Renal cortex interstitium (tissue), 15 donors: Measurements from ENCODE around the gene IL6. TPM values are rescaled to one million over a fixed set of nuclear protein-coding genes. Genes with fewer than 3 reads are reported as not detected.
A peak's percentile ranks its signal among the peaks of the same experiment; 100 is the strongest.
"Not testable (repeated sequence)": the region's sequence is repeated elsewhere in the genome, so short reads cannot be mapped to it uniquely, and the experiment has no call there.

Experiments
- DNase-seq, 11 donors: peaks; one replicate each; pipeline ENCODE4 v3.0.0-alpha.2; 2013; ENCODE audit warnings: low read depth in 9 of 11, low spot score in 4 of 11; ENCODE audit errors: extremely low read depth in 1 of 11
- long read RNA-seq, 16 experiments: transcript quantifications; one replicate each; lab custom pipeline, GENCODE V29; 2026
- polyA plus RNA-seq, 3 donors: library from polyadenylated mRNA; unstranded; fragments of 120-200 nt; gene quantifications; one replicate each; pipeline ENCODE4 v1.2.1, GENCODE V29; 2013; ENCODE audit not compliant: insufficient read length in 3 of 3

Gene IL6
- under 1 TPM in 1 of 3 donors, not detected in 2; 0.17 TPM for polyA plus RNA-seq
- long read RNA-seq, donor 1, partial matches to known transcripts: 0 of 1 reads
- long read RNA-seq, donor 1, other reads (novel, unspliced or antisense): 0 of 1 reads
- long read RNA-seq, donor 2: 0 reads
- long read RNA-seq, donor 3: 0 reads
- long read RNA-seq, donor 4: 0 reads
- long read RNA-seq, donor 5: 0 reads
- long read RNA-seq, donor 6: 0 reads
- long read RNA-seq, donor 7: 0 reads
- long read RNA-seq, donor 8: 0 reads
- long read RNA-seq, donor 9: 0 reads
- long read RNA-seq, donor 10: 0 reads
- long read RNA-seq, donor 11: 0 reads
- long read RNA-seq, donor 12: 0 reads
- long read RNA-seq, donor 13: 0 reads
- long read RNA-seq, donor 14: 0 reads
- long read RNA-seq, donor 15: 0 reads
- long read RNA-seq, donor 16: 0 reads

DNA sequence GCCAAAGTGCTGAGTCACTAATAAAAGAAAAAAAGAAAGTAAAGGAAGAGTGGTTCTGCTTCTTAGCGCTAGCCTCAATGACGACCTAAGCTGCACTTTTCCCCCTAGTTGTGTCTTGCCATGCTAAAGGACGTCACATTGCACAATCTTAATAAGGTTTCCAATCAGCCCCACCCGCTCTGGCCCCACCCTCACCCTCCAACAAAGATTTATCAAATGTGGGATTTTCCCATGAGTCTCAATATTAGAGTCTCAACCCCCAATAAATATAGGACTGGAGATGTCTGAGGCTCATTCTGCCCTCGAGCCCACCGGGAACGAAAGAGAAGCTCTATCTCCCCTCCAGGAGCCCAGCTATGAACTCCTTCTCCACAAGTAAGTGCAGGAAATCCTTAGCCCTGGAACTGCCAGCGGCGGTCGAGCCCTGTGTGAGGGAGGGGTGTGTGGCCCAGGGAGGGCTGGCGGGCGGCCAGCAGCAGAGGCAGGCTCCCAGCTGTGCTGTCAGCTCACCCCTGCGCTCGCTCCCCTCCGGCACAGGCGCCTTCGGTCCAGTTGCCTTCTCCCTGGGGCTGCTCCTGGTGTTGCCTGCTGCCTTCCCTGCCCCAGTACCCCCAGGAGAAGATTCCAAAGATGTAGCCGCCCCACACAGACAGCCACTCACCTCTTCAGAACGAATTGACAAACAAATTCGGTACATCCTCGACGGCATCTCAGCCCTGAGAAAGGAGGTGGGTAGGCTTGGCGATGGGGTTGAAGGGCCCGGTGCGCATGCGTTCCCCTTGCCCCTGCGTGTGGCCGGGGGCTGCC is at the start of gene IL6:
TSS of gene IL6 (plus strand) at position 294 of the 807 bp plus-strand sequence. CDS start at position 357, 63 bp downstream.
- peak in 9 of 11 donors; percentile 38 to 70 (median 60) for DNase-seq

DNA sequence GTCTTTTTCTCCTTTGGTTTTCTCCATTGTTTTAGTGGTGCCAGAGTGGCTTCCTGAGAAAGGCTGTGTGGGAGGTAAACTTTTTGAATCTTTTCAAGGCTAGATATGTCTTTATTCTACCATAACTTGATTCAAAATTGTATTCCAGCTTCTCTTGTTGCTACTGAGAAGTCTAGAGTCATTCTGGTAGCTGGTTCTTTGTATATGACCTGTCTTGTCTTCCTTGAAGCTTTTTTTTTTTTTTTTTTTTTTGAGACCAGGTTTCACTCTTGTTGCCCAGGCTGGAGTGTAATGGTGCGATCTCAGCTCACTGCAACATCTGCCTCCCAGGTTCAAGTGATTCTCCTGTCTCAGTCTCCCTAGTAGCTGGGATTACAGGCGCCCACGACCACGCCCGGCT is 49.7 kb upstream of the IL6 start:
- DNase-seq: not testable (repeated sequence)

DNA sequence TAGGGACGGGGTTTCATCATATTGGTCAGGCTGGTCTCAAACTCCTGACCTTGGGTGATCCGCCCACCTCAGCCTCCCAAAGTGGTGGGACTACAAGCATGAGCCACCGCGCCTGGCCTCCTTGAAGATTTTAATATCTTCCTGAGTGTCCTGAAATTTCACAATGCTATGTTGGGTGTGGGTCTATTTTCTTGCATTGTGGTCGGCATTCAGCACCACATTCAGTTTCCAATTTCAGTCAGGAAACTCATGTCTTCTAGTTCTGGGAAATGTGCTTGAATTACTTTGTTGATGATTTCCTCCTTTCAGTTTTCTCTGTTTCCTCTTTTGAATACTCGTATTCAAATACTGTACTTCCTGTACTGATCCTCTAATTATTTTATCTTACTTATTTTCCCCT is 49.3 kb upstream of the IL6 start:
- no peak for DNase-seq

DNA sequence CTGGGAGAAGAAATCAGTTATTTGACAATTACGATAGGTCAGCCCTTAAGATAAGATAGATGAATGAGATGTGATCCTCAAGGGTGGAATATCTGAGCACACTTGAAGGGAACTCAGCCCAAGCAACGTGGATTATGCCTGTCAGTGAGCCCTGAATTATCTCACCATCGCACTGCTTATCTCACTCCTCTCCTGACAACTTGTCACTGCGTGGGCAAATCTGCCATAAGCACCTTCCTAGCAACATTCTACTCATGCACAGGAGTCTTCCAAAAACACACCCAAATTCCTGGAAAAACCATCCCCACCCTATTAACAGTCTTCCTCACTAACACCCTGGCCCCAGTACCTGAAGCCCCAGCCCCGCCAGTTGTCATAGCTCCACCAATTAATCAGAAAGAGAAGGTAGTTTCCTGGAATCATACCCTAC is 46.5 kb upstream of the IL6 start:
- DNase-seq: no peak

DNA sequence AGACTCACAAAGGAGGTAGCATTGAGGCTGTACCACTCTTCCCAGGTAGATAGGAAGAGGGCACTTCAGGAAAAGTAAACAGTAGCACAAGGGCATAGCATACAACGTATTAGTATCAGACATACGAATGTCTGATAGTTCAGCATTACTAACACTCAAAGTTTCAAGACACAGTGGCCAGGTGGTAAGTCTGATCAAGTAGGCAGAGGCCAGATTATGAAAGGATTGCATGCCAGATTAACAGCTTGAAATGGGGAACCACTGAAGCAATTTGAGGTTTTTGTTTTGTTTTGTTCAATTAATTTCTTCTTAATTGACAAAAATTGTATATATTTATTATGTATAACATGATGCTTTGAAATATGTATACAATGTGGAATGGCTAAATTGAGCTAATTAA is 45.7 kb upstream of the IL6 start:
- DNase-seq: no peak

DNA sequence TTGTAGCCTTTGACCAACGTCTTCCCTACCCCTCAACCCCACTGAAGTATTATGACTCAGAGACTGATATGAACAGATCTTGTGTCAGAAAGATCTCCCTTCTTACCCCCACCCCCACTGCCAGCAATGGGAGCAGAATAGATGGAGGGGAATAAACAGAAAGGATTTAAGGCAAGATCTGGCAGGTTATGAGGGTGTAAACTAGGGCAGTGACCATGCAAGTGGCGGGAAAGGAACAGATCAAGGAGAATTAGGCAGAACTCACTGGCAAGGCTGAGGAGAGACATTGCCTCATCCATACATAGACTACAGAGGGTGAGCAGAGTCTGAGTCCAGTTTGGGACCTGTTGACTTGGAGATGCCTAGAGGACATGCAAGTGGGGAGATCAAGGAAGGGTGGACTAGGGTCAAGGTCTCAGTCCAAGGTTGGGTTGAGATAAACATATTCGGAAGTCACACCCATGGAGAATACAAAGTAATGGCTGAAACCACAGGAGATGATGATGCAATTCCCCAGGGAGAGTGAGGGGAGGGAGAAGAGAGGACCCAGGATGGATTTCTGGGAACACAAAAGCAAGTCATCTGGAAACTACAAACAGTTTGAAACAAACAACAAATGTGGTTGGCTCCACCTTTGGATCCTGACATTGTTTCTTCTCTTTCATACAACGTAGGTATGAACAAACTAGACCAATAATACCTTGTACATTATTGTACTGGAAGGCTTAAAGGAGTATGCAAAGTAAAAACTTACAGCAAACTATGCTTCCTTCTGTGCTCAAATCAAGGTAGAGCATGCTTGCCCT is 44.9 kb upstream of the IL6 start:
- no peak for DNase-seq

DNA sequence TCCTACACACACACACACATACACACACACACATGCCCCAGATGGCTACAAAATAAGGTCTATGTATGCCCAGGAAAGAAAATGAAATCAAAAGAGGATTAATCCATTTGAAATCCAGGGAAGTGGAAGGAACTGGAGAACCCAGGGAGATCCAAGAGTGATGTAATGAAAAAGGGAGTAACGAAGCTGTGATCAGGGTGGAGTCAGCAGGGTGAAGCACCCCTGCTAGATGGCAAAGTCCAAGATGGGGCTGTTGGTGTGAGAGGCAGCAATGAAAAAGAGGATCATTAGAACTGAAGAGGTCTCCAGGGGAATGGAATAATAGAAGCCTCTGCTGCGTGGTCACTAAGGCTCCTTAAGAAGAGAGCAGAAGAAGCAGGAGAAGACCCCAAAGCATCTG is 43.6 kb upstream of the IL6 start:
- no peak for DNase-seq

DNA sequence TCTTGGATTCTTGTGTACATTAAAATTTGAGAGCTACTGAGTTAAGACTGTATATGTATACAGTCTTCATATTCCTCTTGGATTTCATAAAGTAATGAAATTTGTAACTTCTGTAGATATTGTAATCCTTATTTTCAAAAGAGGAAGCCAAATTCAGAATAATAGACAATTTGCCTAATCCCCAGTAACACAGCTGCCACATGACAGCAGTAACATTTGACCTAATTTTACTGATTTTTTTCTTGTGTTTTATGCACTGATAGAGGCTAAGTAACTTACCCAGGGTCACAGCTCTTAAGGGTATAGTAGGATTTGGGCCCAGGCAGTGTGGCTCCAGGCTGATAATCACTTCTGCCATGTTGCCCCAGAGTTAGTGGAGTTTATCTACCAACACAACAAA is 40.4 kb upstream of the IL6 start:
- no peak for DNase-seq

DNA sequence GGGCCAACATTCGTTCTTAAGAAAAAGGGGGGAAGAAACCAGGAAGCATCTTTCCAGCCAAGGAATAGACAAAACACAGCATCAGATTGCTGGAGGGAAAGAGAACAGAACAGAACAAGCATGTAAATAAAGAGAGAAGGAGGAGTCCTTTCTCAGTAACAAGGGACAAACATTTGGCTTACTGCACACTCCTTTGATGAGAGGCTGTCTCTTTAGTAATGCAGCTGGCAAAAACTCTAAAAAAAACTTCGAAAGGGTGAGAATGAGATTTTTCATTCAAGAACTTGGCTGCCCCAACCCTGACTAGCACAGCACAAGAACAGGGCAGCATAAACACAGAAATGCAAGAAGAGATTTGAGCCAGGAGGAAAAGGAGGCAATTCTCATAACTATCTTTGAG is 38.9 kb upstream of the IL6 start:
- no peak for DNase-seq

DNA sequence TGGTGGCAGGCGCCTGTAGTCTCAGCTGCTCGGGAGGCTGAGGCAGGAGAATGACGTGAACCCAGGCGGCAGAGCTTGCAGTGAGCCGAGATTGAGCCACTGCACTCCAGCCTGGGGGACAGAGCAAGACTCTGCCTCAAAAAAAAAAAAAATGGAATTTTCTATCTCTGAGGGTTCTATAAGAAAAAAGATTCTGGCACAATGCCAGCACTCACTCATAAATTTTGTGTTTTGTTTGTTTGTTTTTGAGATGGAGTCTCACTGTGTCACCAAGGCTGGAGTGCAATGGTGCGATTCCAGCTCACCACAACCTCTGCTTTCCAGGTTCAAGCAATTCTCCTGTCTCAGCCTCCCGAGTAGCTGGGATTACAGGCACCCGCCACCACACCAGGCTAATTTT is 38.1 kb upstream of the IL6 start:
- DNase-seq: not testable (repeated sequence)

DNA sequence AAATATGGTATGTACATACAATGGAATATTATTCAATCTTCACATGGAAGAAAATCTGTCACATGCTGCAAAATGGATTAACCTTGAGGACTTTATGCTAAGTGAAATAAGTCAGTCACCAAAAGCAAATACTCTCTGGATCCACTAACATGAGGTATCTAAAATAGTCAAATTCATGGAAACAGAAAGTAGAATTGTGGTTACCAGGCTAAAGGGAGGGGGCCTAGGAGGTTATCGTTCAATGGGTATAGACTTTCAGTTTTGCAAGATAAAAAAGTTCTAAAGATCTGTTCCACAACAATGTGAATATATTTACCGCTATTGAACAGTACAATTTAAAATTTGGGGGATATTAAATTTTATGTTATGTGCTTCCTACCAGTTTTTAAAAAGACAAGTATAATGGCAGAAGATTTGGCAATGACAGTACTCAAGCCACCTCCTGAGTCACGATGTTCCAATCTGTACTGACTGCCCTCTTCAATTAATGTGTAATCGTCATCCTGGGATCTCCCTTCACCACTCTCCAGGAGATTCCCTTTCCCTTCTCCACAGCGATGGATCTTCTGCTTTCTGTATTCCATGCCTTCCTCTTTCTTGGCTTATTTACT is 32.3 kb upstream of the IL6 start:
- DNase-seq: no peak

DNA sequence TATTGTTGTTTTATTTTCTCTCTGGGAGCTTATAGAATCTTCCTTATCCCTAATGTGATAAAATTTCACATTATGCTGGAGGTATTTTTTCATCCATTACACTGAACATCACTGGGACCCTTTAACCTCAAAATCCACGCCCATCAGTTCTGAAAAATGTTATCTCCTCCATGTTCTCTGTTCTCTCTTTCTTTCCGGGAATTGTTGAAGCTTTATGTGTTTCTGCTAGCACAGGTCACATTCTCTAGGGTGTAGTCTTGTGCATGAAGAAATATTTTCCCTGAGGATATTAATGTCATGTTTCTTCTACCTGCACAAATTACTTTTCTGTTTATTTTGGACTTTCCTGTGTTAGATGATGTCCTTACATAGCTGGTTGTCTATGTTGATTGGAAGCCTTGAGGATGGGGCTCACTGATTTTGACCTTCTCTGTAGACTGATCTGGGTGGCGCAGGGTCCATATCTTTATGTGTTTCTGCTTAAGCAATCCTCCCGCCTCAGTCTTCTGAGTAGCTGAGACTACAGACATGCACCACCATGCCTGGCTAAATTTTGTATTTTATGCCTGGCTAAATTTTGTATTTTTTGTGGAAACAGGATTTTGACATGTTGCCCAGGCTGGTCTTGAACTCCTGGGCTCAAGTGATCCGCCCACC is 31.4 kb upstream of the IL6 start:
- DNase-seq: no peak

DNA sequence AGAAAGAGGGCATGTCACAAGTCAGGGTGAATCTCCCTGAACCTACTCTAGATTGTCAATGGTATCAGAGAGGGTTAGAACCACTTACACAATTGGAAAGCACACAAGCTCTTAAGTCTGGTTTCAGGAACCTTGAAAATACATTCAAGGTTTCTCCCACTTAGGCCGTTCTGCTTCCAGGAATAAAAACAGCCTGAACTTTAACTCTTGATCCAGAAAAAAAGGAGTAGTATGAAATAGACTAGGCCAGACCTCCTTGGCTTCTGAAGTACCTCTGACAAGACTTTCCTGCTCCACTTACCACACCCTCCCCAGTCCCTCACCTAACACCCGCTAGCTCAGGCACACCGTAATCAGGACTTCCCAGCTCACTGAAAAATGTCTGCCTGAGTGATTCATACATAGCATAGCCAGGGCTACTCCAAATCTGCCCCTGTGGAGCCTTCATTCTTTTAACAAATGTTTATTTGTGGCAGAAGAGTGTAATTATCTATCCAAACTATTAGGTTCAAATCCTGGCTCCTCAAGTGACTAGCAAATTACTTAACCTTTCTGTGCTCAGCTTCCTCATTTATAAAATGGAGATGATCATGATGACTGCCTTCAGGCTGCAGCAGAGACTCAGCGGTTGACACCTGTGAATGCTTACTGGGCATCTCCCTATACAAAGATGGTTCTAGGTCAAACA is 30.3 kb upstream of the IL6 start:
- DNase-seq: no peak

DNA sequence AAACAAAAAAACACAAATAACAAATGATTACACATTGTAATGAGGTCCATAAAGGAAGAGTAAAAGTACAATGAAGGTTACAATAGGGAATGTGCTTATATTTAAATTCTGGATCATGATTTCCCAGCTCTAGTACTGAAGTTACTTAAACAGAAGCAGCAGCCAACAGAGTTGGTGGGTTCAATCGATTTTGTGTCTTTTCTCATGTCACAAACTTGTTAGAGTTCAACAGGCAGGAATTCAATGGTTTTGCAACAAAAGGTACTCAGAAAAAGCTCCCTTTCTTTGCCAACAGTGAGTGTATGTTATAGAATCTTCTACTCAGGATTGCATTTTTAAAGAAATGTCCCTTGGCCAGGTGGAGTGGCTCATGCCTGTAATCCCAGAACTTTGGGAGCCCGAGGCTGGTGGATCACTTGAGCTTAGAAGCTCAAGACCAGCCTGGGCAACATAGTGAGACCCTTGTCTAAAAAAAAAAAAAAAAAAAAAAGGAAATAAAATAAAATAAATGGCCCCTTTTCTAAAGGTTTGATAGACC is 29.6 kb upstream of the IL6 start:
- no peak for DNase-seq

DNA sequence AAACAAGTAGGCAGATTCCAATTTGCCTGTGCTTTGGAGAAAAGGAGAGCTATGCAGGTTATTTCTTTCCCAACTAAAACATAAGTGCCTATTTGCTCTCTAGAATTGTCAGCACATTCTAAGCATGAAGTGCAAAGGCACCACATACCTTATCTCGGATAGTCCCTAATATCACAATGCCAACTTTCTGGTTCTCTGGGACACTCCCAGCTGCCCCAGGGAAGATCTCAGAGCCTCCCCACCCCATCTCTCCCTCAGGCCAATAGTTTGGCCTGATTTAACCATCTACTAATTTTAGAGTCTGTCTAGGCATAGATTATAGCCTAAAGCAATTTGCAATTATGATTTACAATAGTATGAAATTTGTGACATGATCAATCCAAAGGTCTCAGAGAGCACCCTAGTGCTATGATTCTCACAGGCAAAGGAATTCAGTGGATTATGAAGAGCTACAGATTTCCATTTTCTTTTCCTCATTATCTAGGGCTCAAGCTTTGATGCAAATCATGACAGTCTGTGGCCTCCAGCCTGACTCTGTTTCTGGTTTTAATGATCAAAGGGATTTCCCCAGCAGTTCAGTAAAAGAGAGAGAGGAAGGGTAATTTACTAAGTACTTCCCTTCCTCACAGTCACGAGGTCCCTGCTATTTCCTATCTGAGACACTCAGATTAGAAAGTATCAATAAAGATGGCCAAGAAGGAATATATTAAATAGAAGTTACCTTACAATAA is 29.0 kb upstream of the IL6 start:
- DNase-seq: no peak

DNA sequence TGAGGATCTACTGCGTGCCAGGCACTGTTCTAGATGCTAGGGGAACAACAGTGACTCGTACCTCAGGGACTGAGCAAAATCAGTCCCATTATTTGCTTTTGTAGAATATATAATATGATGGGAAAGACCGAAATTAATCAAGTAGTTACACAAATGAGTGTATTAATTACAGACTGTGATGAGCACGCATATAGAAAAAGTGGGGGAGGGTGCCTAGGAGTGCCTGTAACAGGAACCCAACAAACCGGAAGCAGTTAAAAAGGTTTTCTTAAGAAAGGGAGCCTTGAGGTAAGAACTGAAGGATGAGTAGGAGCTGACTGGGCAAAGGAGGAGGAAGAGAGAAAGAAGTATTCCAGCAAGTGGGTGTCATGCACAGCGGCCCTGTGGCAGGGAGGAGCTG is 28.2 kb upstream of the IL6 start:
- DNase-seq: no peak

DNA sequence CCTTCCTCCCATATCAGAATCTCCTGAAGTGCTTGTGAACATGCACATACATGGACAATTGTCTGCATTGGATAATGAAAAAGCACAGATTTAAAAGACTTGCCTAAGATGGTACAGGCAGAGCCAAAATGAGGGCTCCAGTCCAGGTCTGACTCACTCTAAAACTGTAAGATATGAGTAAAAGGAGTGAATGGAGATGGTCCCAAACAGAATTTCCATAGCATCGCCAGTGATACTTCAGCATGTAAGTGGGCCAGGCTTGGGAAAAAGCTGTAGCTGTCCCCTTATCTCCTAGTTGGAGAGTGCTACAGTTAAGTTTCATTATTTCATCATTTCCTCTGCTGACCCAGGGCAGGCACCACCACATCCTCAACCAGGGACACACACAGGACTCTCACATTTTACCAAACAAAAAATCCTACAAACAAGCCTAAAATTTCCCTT is 26.4 kb upstream of the IL6 start:
- no peak for DNase-seq
